Lung (tissue), 12 donors: Measurements from ENCODE around the gene PLXNA2. TPM values are rescaled to one million over a fixed set of nuclear protein-coding genes. Genes with fewer than 3 reads are reported as not detected.

Experiments
- ATAC-seq: fragments of 200-7000 bp; cut with Tn5 transposase; one replicate; pipeline ENCODE4 v1.9.1; 2020; ENCODE audit warnings: moderate number of reproducible peaks; ENCODE audit not compliant: insufficient read depth, low FRiP score
- DNase-seq, 3 donors: peaks; one replicate each; pipeline ENCODE4 v3.0.0-alpha.2; 2013 to 2017
- H3K27ac ChIP-seq, 2 donors: one replicate each; pipeline ENCODE4 v1.5.1; 2013; ENCODE audit warnings: mild to moderate bottlenecking in 2 of 2, moderate library complexity in 2 of 2, control low read depth in 1 of 2, inconsistent platforms in 1 of 2, low read depth in 1 of 2, low read length in 1 of 2
- H3K27me3 ChIP-seq, 3 donors: one replicate each; pipeline ENCODE4 v1.5.1; 2013; ENCODE audit warnings: low read length in 2 of 3; ENCODE audit not compliant: control insufficient read depth in 3 of 3, insufficient read depth in 3 of 3
- H3K36me3 ChIP-seq, 4 donors: one replicate each; pipeline ENCODE4 v1.5.1; 2013; ENCODE audit warnings: low read length in 4 of 4, mild to moderate bottlenecking in 1 of 4, moderate library complexity in 1 of 4; ENCODE audit not compliant: control insufficient read depth in 4 of 4, insufficient read depth in 4 of 4
- H3K4me1 ChIP-seq, 5 donors: one replicate each; pipeline ENCODE4 v1.5.1; 2013; ENCODE audit warnings: low read length in 5 of 5, mild to moderate bottlenecking in 2 of 5, moderate library complexity in 1 of 5; ENCODE audit not compliant: control insufficient read depth in 5 of 5, insufficient read depth in 5 of 5
- H3K4me3 ChIP-seq: one replicate; pipeline ENCODE4 v1.5.1; 2013; ENCODE audit warnings: mild to moderate bottlenecking, control low read depth, moderate library complexity
- H3K9ac ChIP-seq, 2 donors: one replicate each; pipeline ENCODE4 v1.5.1; 2013; ENCODE audit warnings: low read length in 2 of 2, control low read depth in 1 of 2; ENCODE audit not compliant: insufficient read depth in 1 of 2
- H3K9me3 ChIP-seq, 4 donors: one replicate each; pipeline ENCODE4 v1.5.1; 2013; ENCODE audit warnings: low read length in 3 of 4, mild to moderate bottlenecking in 1 of 4, moderate library complexity in 1 of 4; ENCODE audit not compliant: control insufficient read depth in 4 of 4, insufficient read depth in 3 of 4
- whole genome bisulfite sequencing, 2 donors: extraction: QIAGEN DNeasy Blood & Tissue Kit; methylation state at CpG; one replicate each; pipeline ENCODE4 v1.1.7; 2013; 5-methylcytosine and 5-hydroxymethylcytosine counted together
- polyA plus RNA-seq, 2 donors: library from polyadenylated mRNA; stranded (reverse); fragments of 200-250 nt; gene quantifications; one replicate each; pipeline ENCODE4 v1.2.1, GENCODE V29; 2013
- total RNA-seq, 2 donors: library from RNA; depleted of rRNA in 1 of 2; stranded (reverse); fragments of >200 nt in 1 of 2; gene quantifications; one replicate each; pipeline ENCODE4 v1.2.1, GENCODE V29; 2014 to 2021
- TF ChIP-seq, protein P1 (sequence below): IDR thresholded peaks from 2 replicates; pipeline ENCODE4 v1.5.1; 2012; ENCODE audit warnings: mild to moderate bottlenecking; ENCODE audit errors: control extremely low read depth, extremely low read depth
- donor health status: control.
- donor health status: control.
- donor health status: Bipolar disorder and iron deficiency.
- donor health status: healthy.
- donor health status: DM: yes; HTN: yes; CAD: no.

Gene PLXNA2
- total and polyA plus RNA-seq, 4 donors: 13.2 to 118 (median 32.6) TPM

DNA sequence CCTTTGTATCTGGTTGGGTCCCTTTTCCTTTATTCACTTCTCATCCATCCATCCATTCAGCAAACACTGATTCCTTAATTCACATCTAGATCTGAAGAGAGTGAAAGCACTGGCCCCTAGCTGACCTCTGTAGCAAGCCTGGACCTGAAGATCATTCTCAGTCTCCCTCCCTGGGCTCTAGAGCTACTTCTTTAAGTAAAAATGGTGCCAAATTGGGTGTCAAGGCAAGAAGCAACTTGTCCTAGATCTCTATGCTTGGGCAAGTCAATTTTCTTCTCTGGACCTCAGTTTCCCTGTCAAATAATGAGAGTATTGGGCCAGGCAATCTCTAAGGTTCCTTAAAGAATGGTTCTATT lies 36.1 kb downstream of the PLXNA2 start:
- peaks cover 0 to 2% (median 0%) of the 10 kb centered on the region in 4 donors for H3K9me3 ChIP-seq
- H3K36me3 ChIP-seq: peaks cover 0 to 28% (median 7%) of the 10 kb centered on the region in 4 donors
- H3K27ac ChIP-seq: peak overlapping the region; percentile 9 to 90
- H3K4me1 ChIP-seq: peaks cover 10 to 40% (median 28%) of the 10 kb centered on the region in 5 donors
- no peak overlapping the region for H3K9ac ChIP-seq
- ATAC-seq (no peak), DNase-seq (no peak)
- no peak overlapping the region for H3K4me3 ChIP-seq
- TF ChIP-seq, protein P1, sequence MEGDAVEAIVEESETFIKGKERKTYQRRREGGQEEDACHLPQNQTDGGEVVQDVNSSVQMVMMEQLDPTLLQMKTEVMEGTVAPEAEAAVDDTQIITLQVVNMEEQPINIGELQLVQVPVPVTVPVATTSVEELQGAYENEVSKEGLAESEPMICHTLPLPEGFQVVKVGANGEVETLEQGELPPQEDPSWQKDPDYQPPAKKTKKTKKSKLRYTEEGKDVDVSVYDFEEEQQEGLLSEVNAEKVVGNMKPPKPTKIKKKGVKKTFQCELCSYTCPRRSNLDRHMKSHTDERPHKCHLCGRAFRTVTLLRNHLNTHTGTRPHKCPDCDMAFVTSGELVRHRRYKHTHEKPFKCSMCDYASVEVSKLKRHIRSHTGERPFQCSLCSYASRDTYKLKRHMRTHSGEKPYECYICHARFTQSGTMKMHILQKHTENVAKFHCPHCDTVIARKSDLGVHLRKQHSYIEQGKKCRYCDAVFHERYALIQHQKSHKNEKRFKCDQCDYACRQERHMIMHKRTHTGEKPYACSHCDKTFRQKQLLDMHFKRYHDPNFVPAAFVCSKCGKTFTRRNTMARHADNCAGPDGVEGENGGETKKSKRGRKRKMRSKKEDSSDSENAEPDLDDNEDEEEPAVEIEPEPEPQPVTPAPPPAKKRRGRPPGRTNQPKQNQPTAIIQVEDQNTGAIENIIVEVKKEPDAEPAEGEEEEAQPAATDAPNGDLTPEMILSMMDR: no peak
- H3K27me3 ChIP-seq: no peaks in the 10 kb centered on the region

- Histone ChIP-seq H3K36me3 (peaks cover 0 to 26% (median 6%) of the 10 kb centered on the region in 4 donors), H3K9me3 (peaks cover 0 to 2% (median 0%) of the 10 kb centered on the region in 4 donors), H3K4me1 (peaks cover 10 to 45% (median 34%) of the 10 kb centered on the region in 5 donors), H3K27ac (peak overlapping the region; percentile 47 to 90), H3K4me3 (no peak overlapping the region), H3K27me3 (no peaks in the 10 kb centered on the region), H3K9ac (no peak overlapping the region)
- TF ChIP-seq, protein P1: no peak
- ATAC-seq (peak; percentile 76), DNase-seq (peak; percentile 72 to 84 (median 80))
- WGBS, 2 donors: 25 to 38% methylated on average over 10 of the region's 10 CpGs
These were observed 36.6 kb downstream of the PLXNA2 start for GRCh38 chr1:208207388-208208131.

GRCh38 chr1:208206092-208206698 lies 38.0 kb downstream of the PLXNA2 start:
- WGBS, 2 donors: 69 to 81% methylated on average over 5 of the region's 5 CpGs
- TF ChIP-seq, protein P1: no peak
- DNase-seq (no peak), ATAC-seq (no peak)
- peaks cover 0 to 26% (median 6%) of the 10 kb centered on the region in 4 donors for H3K36me3 ChIP-seq
- peaks cover 0 to 2% (median 0%) of the 10 kb centered on the region in 4 donors for H3K9me3 ChIP-seq
- peaks cover 10 to 47% (median 37%) of the 10 kb centered on the region in 5 donors for H3K4me1 ChIP-seq
- H3K4me3 ChIP-seq: no peak overlapping the region
- no peaks in the 10 kb centered on the region for H3K27me3 ChIP-seq
- H3K9ac ChIP-seq: no peak overlapping the region
- peak overlapping the region in 1 of 2 donors; percentile 72 for H3K27ac ChIP-seq
